GM18498 (cell line): ENCODE data around the gene KRTAP6-3.

Source experiments
- ATAC-seq: cut with Tn5 transposase; IDR thresholded peaks from one replicate; pipeline ENCODE4 v1.9.1; 2021; ENCODE audit warnings: mild to moderate bottlenecking, moderate library complexity; ENCODE audit not compliant: unreplicated experiment

KRTAP6-3 gene

GRCh38 chr21:30623362-30623761 is 31.1 kb downstream of the KRTAP6-3 start:
- no peak for ATAC-seq

- no peak for ATAC-seq
Measured at GRCh38 chr21:30625449-30626165, 33.4 kb downstream of the KRTAP6-3 start.

GRCh38 chr21:30628109-30628508 is 35.9 kb downstream of the KRTAP6-3 start:
- ATAC-seq: no peak

- no peak for ATAC-seq
Measured at GRCh38 chr21:30629200-30629599, 37.0 kb downstream of the KRTAP6-3 start.

- no peak for ATAC-seq
Measured at GRCh38 chr21:30634906-30635305, 42.7 kb downstream of the KRTAP6-3 start, which contains the start of gene KRTAP20-2. KRTAP20-2 (plus strand) TSS chr21:30635206; CDS start chr21:30635264, 58 bp downstream.

GRCh38 chr21:30638686-30639085 is 46.4 kb downstream of the KRTAP6-3 start:
- no peak for ATAC-seq

- no peak for ATAC-seq
Measured at GRCh38 chr21:30642564-30642963, 50.3 kb downstream of the KRTAP6-3 start, which contains the start of gene KRTAP20-3. KRTAP20-3 (plus strand) TSS chr21:30642864.
